Germinal center (tissue), 1 donor: ENCODE measurements around the gene COLEC11.

Experiments
- DNase-seq: peaks from one replicate; pipeline ENCODE4 v3.0.0; 2012; ENCODE audit warnings: mixed read lengths, low spot score

COLEC11 gene

GRCh38 chr2:3675687-3676086 lies 80.8 kb downstream of the COLEC11 start:
- DNase-seq = no peak

GRCh38 chr2:3677436-3677835 lies 82.5 kb downstream of the COLEC11 start:
- no peak for DNase-seq

- no peak for DNase-seq
Observed at GRCh38 chr2:3678212-3678611, 83.3 kb downstream of the COLEC11 start.

GRCh38 chr2:3679180-3679579 lies 84.3 kb downstream of the COLEC11 start:
- DNase-seq = no peak

- no peak for DNase-seq
Observed at GRCh38 chr2:3679616-3680393, 84.9 kb downstream of the COLEC11 start.

- DNase-seq = no peak
Observed at GRCh38 chr2:3680548-3681345, 85.8 kb downstream of the COLEC11 start.

- no peak for DNase-seq
Observed at GRCh38 chr2:3681625-3682024, 86.7 kb downstream of the COLEC11 start.

GRCh38 chr2:3682811-3683210 lies 87.9 kb downstream of the COLEC11 start:
- no peak for DNase-seq

GRCh38 chr2:3683748-3684454 lies 89.0 kb downstream of the COLEC11 start:
- no peak for DNase-seq

- DNase-seq = no peak
Observed at GRCh38 chr2:3689998-3690748, 95.3 kb downstream of the COLEC11 start.

- DNase-seq = no peak
Observed at GRCh38 chr2:3692375-3692774, 97.5 kb downstream of the COLEC11 start.
